BLaER1 (cell line): ENCODE results near the gene IRX4.

Experiments used
- H3K27ac ChIP-seq: shearing (Covaris generic); formaldehyde crosslinking; 2 replicates; pipeline ENCODE4 v1.8.1; 2022
- H3K27me3 ChIP-seq: shearing (Covaris generic); formaldehyde crosslinking; 2 replicates; pipeline ENCODE4 v1.8.1; 2022
- H3K36me3 ChIP-seq: shearing (Covaris generic); formaldehyde crosslinking; 2 replicates; pipeline ENCODE4 v1.8.1; 2022
- H3K4me1 ChIP-seq: shearing (Covaris generic); formaldehyde crosslinking; 2 replicates; pipeline ENCODE4 v1.8.1; 2022
- H3K4me2 ChIP-seq: shearing (Covaris generic); formaldehyde crosslinking; 2 replicates; pipeline ENCODE4 v1.8.1; 2022
- H3K4me3 ChIP-seq: shearing (Covaris generic); formaldehyde crosslinking; 2 replicates; pipeline ENCODE4 v1.8.1; 2022
- H3K9ac ChIP-seq: shearing (Covaris generic); formaldehyde crosslinking; 2 replicates; pipeline ENCODE4 v1.8.1; 2022
- H3K9me3 ChIP-seq: shearing (Covaris generic); formaldehyde crosslinking; 2 replicates; pipeline ENCODE4 v1.8.1; 2022
- H4K20me1 ChIP-seq: shearing (Covaris generic); formaldehyde crosslinking; 2 replicates; pipeline ENCODE4 v1.8.1; 2022
- Cebpa-rat ChIP-seq: shearing (Covaris generic); IDR thresholded peaks from 2 replicates; pipeline ENCODE4 v1.8.1; 2022

The IRX4 gene

GRCh38 chr5:1915316-1915715 is 32.6 kb upstream of the IRX4 start:
- H3K9me3 ChIP-seq, result no peaks in the 10 kb centered on the region; the same call in 1 of the 2 replicates
- no peaks in the 10 kb centered on the region for H3K36me3 ChIP-seq
- H3K4me1 ChIP-seq, result peaks cover 7% of the 10 kb centered on the region
- H3K4me2 ChIP-seq, result no peak overlapping the region
- no peak overlapping the region for H3K9ac ChIP-seq
- no peak for TF ChIP-seq Cebpa-rat
- H3K27me3 ChIP-seq, result no peaks in the 10 kb centered on the region
- no peak overlapping the region for H3K4me3 ChIP-seq
- H4K20me1 ChIP-seq, result no peaks in the 10 kb centered on the region
- no peak overlapping the region for H3K27ac ChIP-seq

DNA sequence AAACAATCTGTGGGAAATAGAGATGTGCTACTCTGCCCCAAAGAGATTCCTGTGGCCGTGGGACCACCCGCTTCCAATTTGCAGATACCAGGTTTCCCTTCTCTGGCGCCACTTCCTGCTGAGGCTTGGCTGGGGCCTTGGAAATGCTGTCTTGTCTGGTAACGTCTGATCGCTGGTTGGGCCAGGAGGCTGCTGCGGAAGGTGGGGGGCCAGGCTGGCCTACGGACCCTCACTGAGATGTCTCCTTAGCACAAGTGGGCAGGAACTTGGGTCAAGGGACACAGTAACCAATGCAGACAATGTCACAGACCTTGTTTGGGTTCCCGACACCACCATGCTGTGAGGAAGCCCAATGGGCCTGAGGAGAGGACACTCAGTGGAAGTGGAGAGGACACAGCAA is 31.7 kb upstream of the IRX4 start:
- Histone ChIP-seq H3K9me3 (no peaks in the 10 kb centered on the region; the same call in 1 of the 2 replicates), H3K4me3 (no peak overlapping the region), H4K20me1 (no peaks in the 10 kb centered on the region), H3K9ac (no peak overlapping the region), H3K4me2 (no peak overlapping the region), H3K36me3 (no peaks in the 10 kb centered on the region), H3K27ac (no peak overlapping the region), H3K4me1 (peaks cover 7% of the 10 kb centered on the region), H3K27me3 (no peaks in the 10 kb centered on the region)
- no peak for TF ChIP-seq Cebpa-rat

DNA sequence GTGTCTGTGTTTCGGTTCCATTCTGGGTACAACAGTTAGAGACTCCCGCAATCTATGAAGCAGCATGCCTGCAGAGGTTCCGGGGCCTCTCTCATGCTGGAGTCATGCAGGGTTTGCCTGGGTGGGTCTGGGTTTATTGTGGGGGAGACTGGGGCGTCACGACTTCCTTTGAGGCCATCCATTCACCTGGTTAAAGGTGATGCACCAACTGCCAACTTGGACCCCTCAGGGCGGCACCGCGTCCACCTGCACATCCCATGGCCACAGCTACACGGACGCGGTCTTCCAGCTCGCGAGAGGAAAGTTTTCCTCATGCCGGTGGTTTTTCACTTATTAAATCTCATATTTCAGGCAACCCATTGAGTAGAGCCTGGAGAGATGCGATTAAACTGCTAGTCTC is 30.9 kb upstream of the IRX4 start:
- Histone ChIP-seq H3K4me3 (no peak overlapping the region), H3K36me3 (no peaks in the 10 kb centered on the region), H4K20me1 (no peaks in the 10 kb centered on the region), H3K4me1 (peaks cover 7% of the 10 kb centered on the region), H3K27me3 (no peaks in the 10 kb centered on the region), H3K27ac (no peak overlapping the region), H3K9me3 (no peaks in the 10 kb centered on the region; the same call in 1 of the 2 replicates), H3K4me2 (no peak overlapping the region), H3K9ac (no peak overlapping the region)
- TF ChIP-seq Cebpa-rat, result no peak

DNA sequence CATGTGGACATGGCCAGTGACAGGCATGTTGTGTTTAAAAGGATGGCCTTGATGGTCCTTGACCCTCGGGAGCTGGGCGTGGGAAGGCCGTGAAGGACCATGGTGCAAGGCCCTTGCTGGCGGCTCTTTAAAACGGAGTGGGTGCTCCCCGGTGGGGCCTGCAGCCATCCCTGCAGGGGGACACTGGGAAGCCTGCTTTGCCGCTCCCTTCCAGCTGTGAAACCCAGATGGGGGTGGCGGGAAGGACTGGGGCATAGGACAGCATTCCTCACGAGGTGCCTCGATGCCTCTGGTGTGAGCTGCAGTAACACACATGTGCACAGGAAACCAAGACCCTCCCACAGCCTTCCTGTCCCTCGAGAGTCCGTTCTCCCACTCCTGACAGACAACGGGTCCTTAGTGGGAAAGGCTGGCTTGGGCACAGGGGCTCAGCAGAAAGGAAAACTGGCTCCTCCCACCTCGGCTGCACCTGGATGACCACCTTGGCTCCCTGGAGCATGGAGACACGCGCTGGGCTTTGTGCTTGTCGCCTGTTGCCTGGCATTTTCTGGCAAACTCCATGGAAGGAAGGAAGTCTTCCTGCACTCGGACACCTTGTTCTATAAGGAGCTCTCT is 30.3 kb upstream of the IRX4 start:
- Histone ChIP-seq H3K4me2 (0 out of 2 replicates have a peak overlapping the region, but pooled peaks have one; percentile 11), H3K4me3 (no peak overlapping the region), H3K4me1 (peaks cover 7% of the 10 kb centered on the region), H3K36me3 (no peaks in the 10 kb centered on the region), H3K9me3 (no peaks in the 10 kb centered on the region; the same call in 1 of the 2 replicates), H4K20me1 (no peaks in the 10 kb centered on the region), H3K27ac (no peak overlapping the region), H3K9ac (no peak overlapping the region), H3K27me3 (no peaks in the 10 kb centered on the region)
- TF ChIP-seq Cebpa-rat, result no peak

- no peak overlapping the region for H3K27ac ChIP-seq
- H4K20me1 ChIP-seq, result no peaks in the 10 kb centered on the region
- H3K4me2 ChIP-seq, result no peak overlapping the region
- H3K4me1 ChIP-seq, result peaks cover 7% of the 10 kb centered on the region
- no peaks in the 10 kb centered on the region; the same call in 1 of the 2 replicates for H3K9me3 ChIP-seq
- no peaks in the 10 kb centered on the region for H3K27me3 ChIP-seq
- H3K36me3 ChIP-seq, result no peaks in the 10 kb centered on the region
- H3K4me3 ChIP-seq, result no peak overlapping the region
- no peak for TF ChIP-seq Cebpa-rat
- H3K9ac ChIP-seq, result no peak overlapping the region
Observed at GRCh38 chr5:1911773-1912235, 29.1 kb upstream of the IRX4 start.

DNA sequence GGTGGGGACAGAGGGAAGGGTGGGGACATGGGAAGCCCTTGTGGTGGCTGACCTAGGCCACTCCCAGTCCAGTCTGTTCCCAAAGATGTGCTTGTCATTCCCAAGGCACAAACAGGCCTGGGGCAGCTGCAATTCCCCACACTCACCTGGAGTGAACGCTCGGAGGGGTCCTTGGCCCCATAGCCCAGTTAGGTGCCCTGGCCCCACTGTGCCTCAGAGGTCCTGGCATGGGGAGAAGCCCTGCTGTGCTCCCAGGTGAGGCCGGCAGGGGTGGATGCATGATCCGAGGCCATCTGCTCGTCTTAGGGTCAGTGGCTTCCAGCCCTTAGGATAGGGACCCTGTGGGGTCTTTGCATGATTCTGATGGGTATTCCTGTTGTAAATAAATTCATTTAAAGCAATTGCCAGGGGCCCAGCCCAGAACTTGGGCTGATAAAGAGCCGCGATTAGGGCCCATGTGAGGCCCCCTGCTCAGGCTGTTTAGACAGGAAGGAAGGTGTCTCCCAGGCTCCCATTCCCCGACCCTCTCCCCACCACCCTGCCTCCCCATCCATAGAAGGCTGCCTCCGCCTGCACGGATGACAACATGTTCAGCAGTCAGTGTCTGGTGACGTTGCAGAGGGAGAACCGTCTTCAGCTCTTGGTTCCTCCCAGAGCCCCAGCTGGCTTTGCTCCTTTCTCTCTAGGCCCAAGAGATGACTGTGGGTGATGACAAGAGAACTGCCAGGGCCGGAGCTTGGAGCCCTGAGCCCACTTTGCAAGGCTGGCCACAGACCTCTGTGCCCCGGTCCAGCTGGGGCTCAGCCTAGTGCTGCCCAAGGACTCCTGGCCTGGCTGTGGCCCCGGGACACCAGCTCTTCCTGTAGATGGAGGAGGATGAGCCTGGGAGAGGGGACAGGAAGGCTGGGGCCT is 28.4 kb upstream of the IRX4 start:
- H3K27me3 ChIP-seq, result no peaks in the 10 kb centered on the region
- no peak overlapping the region for H3K4me2 ChIP-seq
- no peaks in the 10 kb centered on the region; the same call in 1 of the 2 replicates for H3K9me3 ChIP-seq
- H3K36me3 ChIP-seq, result no peaks in the 10 kb centered on the region
- no peak for TF ChIP-seq Cebpa-rat
- H3K4me3 ChIP-seq, result no peak overlapping the region
- no peak overlapping the region for H3K9ac ChIP-seq
- peaks cover 7% of the 10 kb centered on the region for H3K4me1 ChIP-seq
- no peak overlapping the region for H3K27ac ChIP-seq
- no peaks in the 10 kb centered on the region for H4K20me1 ChIP-seq

GRCh38 chr5:1910081-1910760 is 27.5 kb upstream of the IRX4 start:
- peaks cover 8% of the 10 kb centered on the region for H3K9me3 ChIP-seq
- TF ChIP-seq Cebpa-rat, result no peak

GRCh38 chr5:1909346-1909985 is 26.7 kb upstream of the IRX4 start:
- peaks cover 7% of the 10 kb centered on the region for H3K4me1 ChIP-seq
- no peak overlapping the region for H3K4me2 ChIP-seq
- H3K9ac ChIP-seq, result no peak overlapping the region
- no peak for TF ChIP-seq Cebpa-rat
- H3K27ac ChIP-seq, result no peak overlapping the region
- H3K4me3 ChIP-seq, result no peak overlapping the region
- peaks cover 15% of the 10 kb centered on the region for H3K9me3 ChIP-seq
- no peaks in the 10 kb centered on the region for H4K20me1 ChIP-seq
- no peaks in the 10 kb centered on the region for H3K36me3 ChIP-seq
- H3K27me3 ChIP-seq, result no peaks in the 10 kb centered on the region

More at GRCh38 chr5:1910081-1910760, 27.5 kb upstream of the IRX4 start:
- H3K27me3 ChIP-seq, result no peaks in the 10 kb centered on the region
- H3K36me3 ChIP-seq, result no peaks in the 10 kb centered on the region
- H3K27ac ChIP-seq, result no peak overlapping the region
- no peaks in the 10 kb centered on the region for H4K20me1 ChIP-seq
- H3K4me2 ChIP-seq, result no peak overlapping the region
- no peak overlapping the region for H3K9ac ChIP-seq
- H3K4me1 ChIP-seq, result peaks cover 7% of the 10 kb centered on the region
- no peak overlapping the region for H3K4me3 ChIP-seq

DNA sequence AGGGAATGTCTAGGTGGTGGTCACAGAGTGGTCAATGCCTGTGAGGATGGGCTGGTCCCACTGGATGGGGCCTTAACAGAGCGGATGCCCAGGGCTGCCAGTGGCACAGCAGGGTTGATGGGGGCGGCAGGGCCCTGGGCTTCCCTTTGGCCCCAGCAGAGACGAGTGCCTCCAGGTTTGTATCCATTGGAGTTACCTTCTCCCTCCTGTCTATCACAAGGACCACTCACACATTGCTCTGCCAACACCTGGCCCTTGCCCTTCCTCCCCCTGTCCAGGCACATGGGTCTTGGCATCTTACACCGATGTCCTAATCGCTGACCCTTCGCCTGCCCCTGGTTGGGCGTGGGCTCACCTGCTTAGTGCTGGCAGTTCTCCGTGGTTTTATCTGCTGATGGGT is 26.2 kb upstream of the IRX4 start:
- Histone ChIP-seq H3K27me3 (no peaks in the 10 kb centered on the region), H4K20me1 (no peaks in the 10 kb centered on the region), H3K36me3 (no peaks in the 10 kb centered on the region), H3K4me1 (peaks cover 7% of the 10 kb centered on the region), H3K9ac (no peak overlapping the region), H3K4me3 (no peak overlapping the region), H3K27ac (no peak overlapping the region), H3K4me2 (no peak overlapping the region), H3K9me3 (peaks cover 20% of the 10 kb centered on the region)
- TF ChIP-seq Cebpa-rat, result no peak
